Measurements from ENCODE around the gene KRTAP10-1. TPM values are rescaled to one million over a fixed set of nuclear protein-coding genes. Genes with fewer than 3 reads are reported as not detected.
A peak's percentile ranks its signal among the peaks of the same experiment; 100 is the strongest.
"Not testable (repeated sequence)": the region's sequence is repeated elsewhere in the genome, so short reads cannot be mapped to it uniquely, and the experiment has no call there.

The KRTAP10-1 gene
- total RNA-seq: not detected
- not detected for polyA plus RNA-seq (ENCODE audit: insufficient read length in 2 of 2)
- long read RNA-seq, donor 1: 0 reads
- long read RNA-seq, donor 2: 0 reads
- long read RNA-seq, donor 3: 0 reads
- long read RNA-seq, donor 4: 0 reads

GRCh38 chr21:44539991-44540666, at the start of gene KRTAP10-1:
Gene KRTAP10-1 (minus strand): TSS chr21:44540195. CDS start chr21:44540150, 45 bp downstream.
- Histone ChIP-seq H3K9me3 (ENCODE audit: control insufficient read depth, insufficient read depth, low read length) (no peaks in the 10 kb centered on the region), H3K27me3 (ENCODE audit: control insufficient read depth, insufficient read depth, low read length) (no peaks in the 10 kb centered on the region), H3K4me3 (ENCODE audit: low read depth, low read length) (no peak within 1 kb of the TSS), H3K36me3 (ENCODE audit: control insufficient read depth, insufficient read depth, low read length) (no peaks in the 10 kb centered on the region), H3K4me1 (ENCODE audit: control insufficient read depth, insufficient read depth, low read length) (no peaks in the 10 kb centered on the region), H3K27ac (ENCODE audit: low read depth, low read length) (no peak within 1 kb of the TSS)
- no peak for DNase-seq (ENCODE audit: low read depth in 4 of 6, low spot score in 6 of 6)
- WGBS (ENCODE audit: insufficient coverage): 83% methylated on average over 20 of the region's 21 CpGs

- no peak for DNase-seq (ENCODE audit: low read depth in 4 of 6, low spot score in 6 of 6)
- Histone ChIP-seq H3K27ac (ENCODE audit: low read depth, low read length) (no peak overlapping the region), H3K4me1 (ENCODE audit: control insufficient read depth, insufficient read depth, low read length) (peaks cover 6% of the 10 kb centered on the region), H3K27me3 (ENCODE audit: control insufficient read depth, insufficient read depth, low read length) (peaks cover 7% of the 10 kb centered on the region), H3K9me3 (ENCODE audit: control insufficient read depth, insufficient read depth, low read length) (no peaks in the 10 kb centered on the region), H3K4me3 (ENCODE audit: low read depth, low read length) (no peak overlapping the region), H3K36me3 (ENCODE audit: control insufficient read depth, insufficient read depth, low read length) (no peaks in the 10 kb centered on the region)
- WGBS (ENCODE audit: insufficient coverage): 100% methylated on average over 2 of the region's 2 CpGs
Observed at GRCh38 chr21:44589094-44589493, 49.1 kb upstream of the KRTAP10-1 start.

GRCh38 chr21:44585892-44586291, 45.9 kb upstream of the KRTAP10-1 start:
- H3K9me3 ChIP-seq (ENCODE audit: control insufficient read depth, insufficient read depth, low read length): no peaks in the 10 kb centered on the region
- H3K36me3 ChIP-seq (ENCODE audit: control insufficient read depth, insufficient read depth, low read length): no peaks in the 10 kb centered on the region
- no peak overlapping the region for H3K27ac ChIP-seq (ENCODE audit: low read depth, low read length)
- DNase-seq (ENCODE audit: low read depth in 4 of 6, low spot score in 6 of 6): no peak
- H3K4me1 ChIP-seq (ENCODE audit: control insufficient read depth, insufficient read depth, low read length): no peaks in the 10 kb centered on the region
- 85% methylated on average over 3 of the region's 3 CpGs for WGBS (ENCODE audit: insufficient coverage)
- no peak overlapping the region for H3K4me3 ChIP-seq (ENCODE audit: low read depth, low read length)
- peaks cover 7% of the 10 kb centered on the region for H3K27me3 ChIP-seq (ENCODE audit: control insufficient read depth, insufficient read depth, low read length)

GRCh38 chr21:44583800-44584147, 43.8 kb upstream of the KRTAP10-1 start:
- Histone ChIP-seq H3K4me3 (ENCODE audit: low read depth, low read length) (no peak overlapping the region), H3K27me3 (ENCODE audit: control insufficient read depth, insufficient read depth, low read length) (peaks cover 7% of the 10 kb centered on the region), H3K36me3 (ENCODE audit: control insufficient read depth, insufficient read depth, low read length) (no peaks in the 10 kb centered on the region), H3K27ac (ENCODE audit: low read depth, low read length) (no peak overlapping the region), H3K9me3 (ENCODE audit: control insufficient read depth, insufficient read depth, low read length) (no peaks in the 10 kb centered on the region), H3K4me1 (ENCODE audit: control insufficient read depth, insufficient read depth, low read length) (no peaks in the 10 kb centered on the region)
- WGBS (ENCODE audit: insufficient coverage): 87% methylated on average over 3 of the region's 6 CpGs
- DNase-seq (ENCODE audit: low read depth in 4 of 6, low spot score in 6 of 6): no peak

GRCh38 chr21:44583089-44583799, 43.2 kb upstream of the KRTAP10-1 start:
- no peak overlapping the region for H3K27ac ChIP-seq (ENCODE audit: low read depth, low read length)
- 0% methylated on average over 3 of the region's 11 CpGs for WGBS (ENCODE audit: insufficient coverage)
- DNase-seq (ENCODE audit: low read depth in 4 of 6, low spot score in 6 of 6): peak in 5 of 6 donors; percentile 9 to 79 (median 20)

GRCh38 chr21:44582055-44582454, 42.1 kb upstream of the KRTAP10-1 start:
- WGBS (ENCODE audit: insufficient coverage): 83% methylated on average over 12 of the region's 15 CpGs
- H3K36me3 ChIP-seq (ENCODE audit: control insufficient read depth, insufficient read depth, low read length): no peaks in the 10 kb centered on the region

More at GRCh38 chr21:44583089-44583799, 43.2 kb upstream of the KRTAP10-1 start:
- Histone ChIP-seq H3K4me3 (ENCODE audit: low read depth, low read length) (no peak overlapping the region), H3K9me3 (ENCODE audit: control insufficient read depth, insufficient read depth, low read length) (no peaks in the 10 kb centered on the region), H3K27me3 (ENCODE audit: control insufficient read depth, insufficient read depth, low read length) (peaks cover 7% of the 10 kb centered on the region), H3K4me1 (ENCODE audit: control insufficient read depth, insufficient read depth, low read length) (no peaks in the 10 kb centered on the region), H3K36me3 (ENCODE audit: control insufficient read depth, insufficient read depth, low read length) (no peaks in the 10 kb centered on the region)

GRCh38 chr21:44581158-44581557, 41.2 kb upstream of the KRTAP10-1 start:
- no peak overlapping the region for H3K27ac ChIP-seq (ENCODE audit: low read depth, low read length)
- H3K4me3 ChIP-seq (ENCODE audit: low read depth, low read length): no peak overlapping the region
- H3K4me1 ChIP-seq (ENCODE audit: control insufficient read depth, insufficient read depth, low read length): no peaks in the 10 kb centered on the region
- 100% methylated on average over 1 of the region's 3 CpGs for WGBS (ENCODE audit: insufficient coverage)
- peaks cover 7% of the 10 kb centered on the region for H3K27me3 ChIP-seq (ENCODE audit: control insufficient read depth, insufficient read depth, low read length)
- DNase-seq (ENCODE audit: low read depth in 4 of 6, low spot score in 6 of 6): no peak
- H3K9me3 ChIP-seq (ENCODE audit: control insufficient read depth, insufficient read depth, low read length): peaks cover 4% of the 10 kb centered on the region
- no peaks in the 10 kb centered on the region for H3K36me3 ChIP-seq (ENCODE audit: control insufficient read depth, insufficient read depth, low read length)

More at GRCh38 chr21:44582055-44582454, 42.1 kb upstream of the KRTAP10-1 start:
- Histone ChIP-seq H3K27me3 (ENCODE audit: control insufficient read depth, insufficient read depth, low read length) (peaks cover 7% of the 10 kb centered on the region), H3K9me3 (ENCODE audit: control insufficient read depth, insufficient read depth, low read length) (peaks cover 3% of the 10 kb centered on the region), H3K4me1 (ENCODE audit: control insufficient read depth, insufficient read depth, low read length) (no peaks in the 10 kb centered on the region), H3K27ac (ENCODE audit: low read depth, low read length) (no peak overlapping the region), H3K4me3 (ENCODE audit: low read depth, low read length) (no peak overlapping the region)
- no peak for DNase-seq (ENCODE audit: low read depth in 4 of 6, low spot score in 6 of 6)

GRCh38 chr21:44580231-44580821, 40.3 kb upstream of the KRTAP10-1 start, which contains the start of gene KRTAP10-5:
Gene KRTAP10-5 (minus strand): TSS chr21:44580604. CDS start chr21:44580578, 26 bp downstream.
- H3K27ac ChIP-seq (ENCODE audit: low read depth, low read length); H3K27me3 ChIP-seq (ENCODE audit: control insufficient read depth, insufficient read depth, low read length); H3K4me3 ChIP-seq (ENCODE audit: low read depth, low read length); H3K4me1 ChIP-seq (ENCODE audit: control insufficient read depth, insufficient read depth, low read length); H3K36me3 ChIP-seq (ENCODE audit: control insufficient read depth, insufficient read depth, low read length); H3K9me3 ChIP-seq (ENCODE audit: control insufficient read depth, insufficient read depth, low read length); DNase-seq (ENCODE audit: low read depth in 4 of 6, low spot score in 6 of 6): not testable (repeated sequence)
- WGBS (ENCODE audit: insufficient coverage): 24% methylated on average over 19 of the region's 19 CpGs

GRCh38 chr21:44579833-44580144, 39.8 kb upstream of the KRTAP10-1 start:
- peak in 1 of 6 donors; percentile 17 for DNase-seq (ENCODE audit: low read depth in 4 of 6, low spot score in 6 of 6)
- H3K36me3 ChIP-seq (ENCODE audit: control insufficient read depth, insufficient read depth, low read length): no peaks in the 10 kb centered on the region
- no peak overlapping the region for H3K4me3 ChIP-seq (ENCODE audit: low read depth, low read length)
- peaks cover 4% of the 10 kb centered on the region for H3K9me3 ChIP-seq (ENCODE audit: control insufficient read depth, insufficient read depth, low read length)
- no peaks in the 10 kb centered on the region for H3K27me3 ChIP-seq (ENCODE audit: control insufficient read depth, insufficient read depth, low read length)
- H3K27ac ChIP-seq (ENCODE audit: low read depth, low read length): no peak overlapping the region
- H3K4me1 ChIP-seq (ENCODE audit: control insufficient read depth, insufficient read depth, low read length): peaks cover 3% of the 10 kb centered on the region
- 55% methylated on average over 7 of the region's 7 CpGs for WGBS (ENCODE audit: insufficient coverage)

Data from spinal cord (tissue), 10 donors.